Measurements from ENCODE around the gene ULK1. TPM values are rescaled to one million over a fixed set of nuclear protein-coding genes. Genes with fewer than 3 reads are reported as not detected.

ULK1 gene
- total and polyA plus RNA-seq, 4 donors, result 15.4 to 32.8 (median 22.8) TPM

DNA sequence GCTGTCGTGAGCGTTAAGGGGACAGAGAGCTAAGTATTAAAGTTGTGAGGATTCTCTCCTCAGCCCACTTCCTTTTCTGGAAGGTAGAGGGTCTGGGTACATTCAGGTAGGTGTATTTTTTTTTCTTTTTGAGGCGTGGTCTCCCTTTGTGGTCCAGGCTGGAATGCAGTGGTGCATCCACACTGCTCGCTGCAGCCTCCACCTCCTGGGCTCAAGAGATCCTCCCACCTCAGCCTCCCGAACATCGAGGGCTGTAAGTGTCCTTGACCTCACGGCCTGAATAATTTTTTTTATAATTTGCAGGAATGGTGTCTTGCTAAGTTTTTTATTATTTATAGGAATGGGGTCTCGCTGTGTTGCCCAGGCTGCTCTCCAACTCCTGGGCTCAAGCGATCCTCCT, 36.1 kb downstream of the ULK1 start:
- Histone ChIP-seq H3K9ac (ENCODE audit: insufficient read depth in 1 of 2, low read length in 2 of 2) (no peak overlapping the region), H3K4me1 (ENCODE audit: control insufficient read depth in 5 of 5, insufficient read depth in 5 of 5, low read length in 5 of 5) (peaks cover 0 to 10% (median 0%) of the 10 kb centered on the region in 5 donors), H3K27ac (ENCODE audit: low read depth in 1 of 2, low read length in 1 of 2) (no peak overlapping the region), H3K36me3 (ENCODE audit: control insufficient read depth in 4 of 4, insufficient read depth in 4 of 4, low read length in 4 of 4) (peaks cover 14 to 24% (median 18%) of the 10 kb centered on the region in 4 donors), H3K9me3 (ENCODE audit: control insufficient read depth in 4 of 4, insufficient read depth in 3 of 4, low read length in 3 of 4) (no peaks in the 10 kb centered on the region), H3K27me3 (ENCODE audit: control insufficient read depth in 3 of 3, insufficient read depth in 3 of 3, low read length in 2 of 3) (no peaks in the 10 kb centered on the region), H3K4me3 (peak overlapping the region; percentile 95)
- DNase-seq, result no peak
- 80% methylated on average over 9 of the region's 9 CpGs for WGBS, 2 donors
- TF ChIP-seq CTCF (IDR thresholded peaks at IDR 0.05; ENCODE audit: control extremely low read depth, extremely low read depth), result no peak
- no peak for ATAC-seq (ENCODE audit: insufficient read depth, low FRiP score)

DNA sequence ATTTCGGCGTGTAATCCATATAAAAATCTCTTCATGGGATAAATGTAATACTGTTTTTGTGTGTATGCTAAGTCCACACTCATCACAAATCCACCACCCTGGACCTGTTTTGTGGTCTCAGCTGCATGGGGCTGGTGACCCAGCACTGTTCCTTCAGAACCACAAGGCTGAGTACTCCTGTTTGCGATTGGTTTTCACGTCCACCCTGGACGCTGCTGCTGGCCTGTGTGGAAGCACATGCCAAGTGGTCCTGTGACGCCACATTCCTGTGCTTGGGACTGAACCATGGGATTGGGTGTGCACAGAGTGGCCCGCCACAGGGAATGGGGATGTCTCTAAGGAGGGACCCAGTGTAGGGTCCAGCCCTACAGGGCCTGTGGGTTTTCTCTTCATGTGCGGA, 39.0 kb downstream of the ULK1 start:
- Histone ChIP-seq H3K36me3 (ENCODE audit: control insufficient read depth in 4 of 4, insufficient read depth in 4 of 4, low read length in 4 of 4) (peaks cover 15 to 24% (median 19%) of the 10 kb centered on the region in 4 donors), H3K9me3 (ENCODE audit: control insufficient read depth in 4 of 4, insufficient read depth in 3 of 4, low read length in 3 of 4) (no peaks in the 10 kb centered on the region), H3K4me3 (no peak overlapping the region), H3K9ac (ENCODE audit: insufficient read depth in 1 of 2, low read length in 2 of 2) (no peak overlapping the region), H3K27ac (ENCODE audit: low read depth in 1 of 2, low read length in 1 of 2) (no peak overlapping the region), H3K4me1 (ENCODE audit: control insufficient read depth in 5 of 5, insufficient read depth in 5 of 5, low read length in 5 of 5) (peaks cover 0 to 10% (median 0%) of the 10 kb centered on the region in 5 donors), H3K27me3 (ENCODE audit: control insufficient read depth in 3 of 3, insufficient read depth in 3 of 3, low read length in 2 of 3) (no peaks in the 10 kb centered on the region)
- DNase-seq, result no peak
- 96 to 97% methylated on average over 8 of the region's 8 CpGs for WGBS, 2 donors
- TF ChIP-seq CTCF (IDR thresholded peaks at IDR 0.05; ENCODE audit: control extremely low read depth, extremely low read depth), result no peak
- no peak for ATAC-seq (ENCODE audit: insufficient read depth, low FRiP score)

GRCh38 chr12:131934535-131934934, 40.1 kb downstream of the ULK1 start:
- Histone ChIP-seq H3K9ac (ENCODE audit: insufficient read depth in 1 of 2, low read length in 2 of 2) (no peak overlapping the region), H3K36me3 (ENCODE audit: control insufficient read depth in 4 of 4, insufficient read depth in 4 of 4, low read length in 4 of 4) (peaks cover 15 to 26% (median 20%) of the 10 kb centered on the region in 4 donors), H3K4me1 (ENCODE audit: control insufficient read depth in 5 of 5, insufficient read depth in 5 of 5, low read length in 5 of 5) (peaks cover 0 to 10% (median 0%) of the 10 kb centered on the region in 5 donors), H3K27me3 (ENCODE audit: control insufficient read depth in 3 of 3, insufficient read depth in 3 of 3, low read length in 2 of 3) (no peaks in the 10 kb centered on the region), H3K9me3 (ENCODE audit: control insufficient read depth in 4 of 4, insufficient read depth in 3 of 4, low read length in 3 of 4) (no peaks in the 10 kb centered on the region), H3K4me3 (no peak overlapping the region), H3K27ac (ENCODE audit: low read depth in 1 of 2, low read length in 1 of 2) (no peak overlapping the region)
- ATAC-seq (ENCODE audit: insufficient read depth, low FRiP score), result no peak
- TF ChIP-seq CTCF (IDR thresholded peaks at IDR 0.05; ENCODE audit: control extremely low read depth, extremely low read depth), result no peak
- DNase-seq, result no peak
- 94% methylated on average over 11 of the region's 11 CpGs for WGBS, 2 donors

DNA sequence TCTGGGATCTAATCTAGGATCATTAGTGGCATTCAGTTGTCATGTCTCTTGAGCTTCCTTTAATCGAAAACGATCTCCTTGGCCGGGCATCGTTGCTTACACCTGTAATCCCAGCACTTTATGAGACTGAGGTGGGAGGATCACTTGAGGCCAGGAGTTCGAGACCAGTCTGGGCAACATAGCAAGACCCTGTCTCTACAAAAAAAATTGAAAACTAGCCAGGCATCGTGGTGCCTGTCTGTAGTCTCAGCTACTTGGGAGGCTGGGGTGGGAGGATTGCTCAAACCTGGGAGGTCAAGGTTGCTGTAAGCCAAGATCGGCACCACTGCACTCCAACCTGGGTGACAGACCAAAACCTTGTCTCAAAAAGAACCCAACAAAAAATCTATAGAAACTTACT, 43.7 kb downstream of the ULK1 start:
- H3K27me3 ChIP-seq (ENCODE audit: control insufficient read depth in 3 of 3, insufficient read depth in 3 of 3, low read length in 2 of 3), result no peaks in the 10 kb centered on the region
- H3K4me3 ChIP-seq, result no peak overlapping the region
- no peaks in the 10 kb centered on the region for H3K4me1 ChIP-seq (ENCODE audit: control insufficient read depth in 5 of 5, insufficient read depth in 5 of 5, low read length in 5 of 5)
- no peak overlapping the region for H3K27ac ChIP-seq (ENCODE audit: low read depth in 1 of 2, low read length in 1 of 2)
- 93 to 94% methylated on average over 7 of the region's 7 CpGs for WGBS, 2 donors
- DNase-seq, result no peak
- H3K36me3 ChIP-seq (ENCODE audit: control insufficient read depth in 4 of 4, insufficient read depth in 4 of 4, low read length in 4 of 4), result peaks cover 12 to 31% (median 18%) of the 10 kb centered on the region in 4 donors
- H3K9ac ChIP-seq (ENCODE audit: insufficient read depth in 1 of 2, low read length in 2 of 2), result no peak overlapping the region
- no peak for TF ChIP-seq CTCF (IDR thresholded peaks at IDR 0.05; ENCODE audit: control extremely low read depth, extremely low read depth)
- no peak for ATAC-seq (ENCODE audit: insufficient read depth, low FRiP score)
- no peaks in the 10 kb centered on the region for H3K9me3 ChIP-seq (ENCODE audit: control insufficient read depth in 4 of 4, insufficient read depth in 3 of 4, low read length in 3 of 4)
